ENCODE data around the gene LMBR1. TPM values are rescaled to one million over a fixed set of nuclear protein-coding genes. Genes with fewer than 3 reads are reported as not detected.

Gene LMBR1
- total RNA-seq, 1 donor from 2014 or later: 89.1 TPM

DNA sequence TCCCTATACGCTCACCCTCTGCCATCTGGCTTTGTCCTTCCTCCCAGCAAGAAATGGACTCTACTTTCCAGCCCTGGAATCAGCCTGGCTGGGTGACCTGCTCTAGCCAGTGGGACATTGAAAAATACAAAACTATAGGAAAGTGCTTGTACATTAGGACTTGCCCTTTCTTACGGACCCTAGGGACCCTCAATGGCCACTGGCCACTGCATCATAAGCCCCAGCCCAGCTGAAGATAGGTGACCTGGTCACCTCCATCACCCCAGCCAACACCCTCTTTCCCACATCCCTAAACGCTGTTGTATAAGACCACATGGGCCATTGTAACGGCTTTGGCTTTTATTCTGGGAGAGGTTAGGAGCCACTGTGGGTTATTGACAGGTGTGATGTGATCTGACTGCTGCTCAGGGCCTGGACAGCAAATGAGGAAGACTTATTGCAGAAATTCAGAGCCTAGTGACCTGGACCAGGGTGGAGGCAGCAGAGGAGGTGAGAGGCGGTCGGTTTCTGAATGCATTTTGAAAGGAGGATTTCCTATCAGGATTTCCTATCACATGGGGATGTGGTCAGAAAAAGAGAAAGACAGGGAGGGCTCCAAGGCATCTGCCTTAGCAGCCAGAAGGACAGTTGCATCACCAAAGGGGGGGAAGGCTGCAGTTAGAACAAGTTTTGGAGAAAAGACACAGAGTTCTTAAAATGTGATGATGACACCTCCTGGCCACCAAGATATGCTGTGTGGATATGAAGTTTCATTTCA lies 2.2 kb upstream of the LMBR1 start:
- Mint-ChIP-seq H3K9me3 (ENCODE audit: low read depth) (no peaks in the 10 kb centered on the region), H3K27me3 (no peaks in the 10 kb centered on the region), H3K4me3 (ENCODE audit: low read depth) (peak overlapping the region; percentile 91), H3K36me3 (ENCODE audit: insufficient read depth) (peaks cover 1% of the 10 kb centered on the region), H3K27ac (no peak overlapping the region), H3K4me1 (ENCODE audit: low read depth) (peaks cover 10% of the 10 kb centered on the region)
- no peak for DNase-seq (ENCODE audit: low spot score, unreplicated experiment)
- TF ChIP-seq, protein P1, sequence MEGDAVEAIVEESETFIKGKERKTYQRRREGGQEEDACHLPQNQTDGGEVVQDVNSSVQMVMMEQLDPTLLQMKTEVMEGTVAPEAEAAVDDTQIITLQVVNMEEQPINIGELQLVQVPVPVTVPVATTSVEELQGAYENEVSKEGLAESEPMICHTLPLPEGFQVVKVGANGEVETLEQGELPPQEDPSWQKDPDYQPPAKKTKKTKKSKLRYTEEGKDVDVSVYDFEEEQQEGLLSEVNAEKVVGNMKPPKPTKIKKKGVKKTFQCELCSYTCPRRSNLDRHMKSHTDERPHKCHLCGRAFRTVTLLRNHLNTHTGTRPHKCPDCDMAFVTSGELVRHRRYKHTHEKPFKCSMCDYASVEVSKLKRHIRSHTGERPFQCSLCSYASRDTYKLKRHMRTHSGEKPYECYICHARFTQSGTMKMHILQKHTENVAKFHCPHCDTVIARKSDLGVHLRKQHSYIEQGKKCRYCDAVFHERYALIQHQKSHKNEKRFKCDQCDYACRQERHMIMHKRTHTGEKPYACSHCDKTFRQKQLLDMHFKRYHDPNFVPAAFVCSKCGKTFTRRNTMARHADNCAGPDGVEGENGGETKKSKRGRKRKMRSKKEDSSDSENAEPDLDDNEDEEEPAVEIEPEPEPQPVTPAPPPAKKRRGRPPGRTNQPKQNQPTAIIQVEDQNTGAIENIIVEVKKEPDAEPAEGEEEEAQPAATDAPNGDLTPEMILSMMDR (IDR thresholded peaks at IDR 0.05; ENCODE audit: unreplicated experiment): no peak

DNA sequence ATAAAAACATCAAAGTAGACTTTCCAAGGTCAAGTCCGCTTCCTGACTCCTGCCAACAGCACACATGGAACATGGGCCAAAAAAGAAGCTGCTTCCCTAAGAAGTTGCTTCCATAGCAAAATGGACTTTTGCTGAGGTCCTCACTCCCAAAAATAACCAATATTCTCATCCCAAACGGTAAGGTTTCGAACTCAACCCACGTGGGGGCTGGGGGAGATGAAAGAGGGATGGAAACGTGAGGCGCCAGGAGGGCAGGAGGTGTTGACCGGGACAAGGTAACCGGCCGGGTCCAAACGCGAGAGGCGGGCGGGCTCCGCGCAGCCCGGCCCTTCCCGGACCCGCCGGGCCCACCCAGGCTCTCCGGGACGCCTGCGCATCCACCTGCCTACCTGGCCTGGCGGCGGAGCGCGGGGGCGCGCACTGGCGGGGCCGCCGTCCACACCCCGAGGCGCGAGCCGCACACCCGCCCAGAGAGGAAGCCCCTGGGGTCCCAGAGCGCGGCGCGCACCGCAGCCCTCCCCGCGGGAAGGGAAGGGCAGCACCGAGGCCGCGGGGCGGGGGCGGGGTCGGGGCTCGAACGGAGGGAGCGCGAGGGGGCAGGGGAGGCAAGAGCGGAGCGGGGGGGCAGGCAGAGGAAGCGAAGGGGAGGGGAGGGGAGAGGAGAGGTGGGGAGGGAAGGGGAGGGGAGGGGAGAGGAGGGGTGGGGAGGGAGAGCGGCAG lies 742 bp downstream of the LMBR1 start:
- TF ChIP-seq, protein P1 (IDR thresholded peaks at IDR 0.05; ENCODE audit: unreplicated experiment): no peak
- H3K27ac Mint-ChIP-seq: peak overlapping the region; percentile 94
- H3K4me3 Mint-ChIP-seq (ENCODE audit: low read depth): peak overlapping the region; percentile 93
- no peaks in the 10 kb centered on the region for H3K27me3 Mint-ChIP-seq
- H3K4me1 Mint-ChIP-seq (ENCODE audit: low read depth): peaks cover 13% of the 10 kb centered on the region
- H3K36me3 Mint-ChIP-seq (ENCODE audit: insufficient read depth): peaks cover 5% of the 10 kb centered on the region
- H3K9me3 Mint-ChIP-seq (ENCODE audit: low read depth): peaks cover 3% of the 10 kb centered on the region
- peak; percentile 58 for DNase-seq (ENCODE audit: low spot score, unreplicated experiment)

DNA sequence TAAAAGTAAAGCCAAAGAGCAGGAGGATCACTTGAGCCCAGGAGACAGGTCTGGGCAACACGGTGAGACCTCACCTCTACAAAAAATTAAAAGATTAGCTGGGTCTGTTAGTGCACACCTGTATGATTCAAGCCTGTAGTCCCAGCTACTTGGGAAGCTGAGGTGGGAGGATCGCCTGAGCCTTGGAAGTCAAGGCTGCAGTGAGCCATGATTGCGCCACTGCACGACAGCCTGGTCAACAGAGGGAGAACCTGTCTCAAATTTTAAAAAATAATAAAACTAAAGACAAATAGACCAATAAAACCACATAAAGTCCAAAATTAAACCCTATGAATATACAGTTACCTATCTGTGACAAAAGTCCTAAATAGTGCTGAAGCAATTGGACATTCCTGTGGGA lies 3.2 kb downstream of the LMBR1 start:
- H3K4me1 Mint-ChIP-seq (ENCODE audit: low read depth): peaks cover 23% of the 10 kb centered on the region
- no peak overlapping the region for H3K4me3 Mint-ChIP-seq (ENCODE audit: low read depth)
- DNase-seq (ENCODE audit: low spot score, unreplicated experiment): no peak
- no peaks in the 10 kb centered on the region for H3K27me3 Mint-ChIP-seq
- H3K36me3 Mint-ChIP-seq (ENCODE audit: insufficient read depth): peaks cover 13% of the 10 kb centered on the region
- H3K27ac Mint-ChIP-seq: no peak overlapping the region
- TF ChIP-seq, protein P1 (IDR thresholded peaks at IDR 0.05; ENCODE audit: unreplicated experiment): no peak
- H3K9me3 Mint-ChIP-seq (ENCODE audit: low read depth): peaks cover 3% of the 10 kb centered on the region

DNA sequence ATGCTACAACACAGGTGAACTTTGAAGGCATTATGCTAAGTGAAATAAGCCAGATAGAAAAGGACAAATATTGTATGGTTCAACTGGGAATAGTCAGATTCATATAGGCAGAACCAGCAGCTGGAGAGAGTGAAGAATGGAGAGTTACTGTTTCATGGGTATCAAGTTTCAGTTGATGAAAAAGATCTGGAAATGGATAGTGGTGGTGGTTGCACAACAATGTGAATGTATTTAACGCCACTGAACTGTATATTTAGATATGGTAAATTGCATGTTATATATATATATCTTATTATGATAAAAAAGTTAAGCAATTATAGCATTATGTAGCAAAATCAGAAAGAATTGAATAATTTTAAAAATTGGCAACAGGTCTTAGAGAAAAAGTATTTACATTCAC lies 3.9 kb downstream of the LMBR1 start:
- Mint-ChIP-seq H3K9me3 (ENCODE audit: low read depth) (peaks cover 3% of the 10 kb centered on the region), H3K36me3 (ENCODE audit: insufficient read depth) (peaks cover 16% of the 10 kb centered on the region), H3K4me3 (ENCODE audit: low read depth) (no peak overlapping the region), H3K4me1 (ENCODE audit: low read depth) (peaks cover 23% of the 10 kb centered on the region), H3K27me3 (no peaks in the 10 kb centered on the region), H3K27ac (no peak overlapping the region)
- DNase-seq (ENCODE audit: low spot score, unreplicated experiment): no peak
- TF ChIP-seq, protein P1 (IDR thresholded peaks at IDR 0.05; ENCODE audit: unreplicated experiment): no peak

DNA sequence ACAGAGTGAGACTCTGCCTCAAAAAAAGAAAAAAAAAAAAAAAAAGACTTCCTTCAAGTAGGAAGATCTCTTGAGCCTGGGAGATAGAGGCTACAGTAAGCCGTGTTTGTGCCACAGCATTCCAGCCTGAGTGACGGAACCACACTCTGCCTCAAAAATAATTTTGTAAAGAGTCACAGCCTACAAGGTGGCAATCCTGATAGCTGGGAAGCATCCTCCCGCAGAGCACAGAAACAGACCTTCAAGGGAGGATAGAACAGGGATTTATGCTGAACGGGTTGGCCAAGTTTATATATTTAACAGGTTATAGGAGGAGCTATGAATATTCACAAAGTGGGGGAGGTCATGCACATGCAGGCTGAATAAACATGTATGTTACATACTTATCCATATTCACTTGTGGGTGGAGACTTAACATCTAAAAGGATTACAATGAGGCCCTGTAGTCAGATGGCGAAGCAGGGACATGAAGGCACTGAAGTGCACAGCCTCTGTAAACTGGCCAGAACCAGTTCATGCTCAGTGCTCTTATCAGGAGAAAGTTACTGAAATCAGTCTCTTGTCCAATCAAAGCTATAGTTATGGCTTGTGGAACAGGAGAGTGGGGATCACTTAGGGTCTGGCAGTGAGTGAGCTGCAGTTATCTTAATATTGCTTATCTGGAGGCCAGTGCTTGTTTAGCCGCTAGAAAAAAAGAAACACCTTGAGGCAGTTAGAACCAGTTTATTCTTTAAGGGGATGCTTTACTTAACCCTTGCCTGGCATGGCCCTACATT lies 6.8 kb downstream of the LMBR1 start:
- peak overlapping the region; percentile 75 for H3K27ac Mint-ChIP-seq

More for the DNA sequence above, 6.8 kb downstream of the LMBR1 start:
- no peak overlapping the region for H3K4me3 Mint-ChIP-seq (ENCODE audit: low read depth)
- H3K9me3 Mint-ChIP-seq (ENCODE audit: low read depth): peaks cover 11% of the 10 kb centered on the region
- TF ChIP-seq, protein P1 (IDR thresholded peaks at IDR 0.05; ENCODE audit: unreplicated experiment): no peak
- H3K27me3 Mint-ChIP-seq: no peaks in the 10 kb centered on the region
- H3K36me3 Mint-ChIP-seq (ENCODE audit: insufficient read depth): peaks cover 35% of the 10 kb centered on the region
- peaks cover 17% of the 10 kb centered on the region for H3K4me1 Mint-ChIP-seq (ENCODE audit: low read depth)
- DNase-seq (ENCODE audit: low spot score, unreplicated experiment): no peak

All from progenitor cell of endocrine pancreas (in vitro differentiated cells).